Kidney (tissue), 14 donors: ENCODE measurements around the gene CLEC4F. TPM values are rescaled to one million over a fixed set of nuclear protein-coding genes. Genes with fewer than 3 reads are reported as not detected.

Experiments
- DNase-seq, 5 donors: peaks; one replicate each; pipeline ENCODE4 v3.0.0-alpha.2; 2013 to 2020
- FAIRE-seq: peaks from 2 replicates; lab custom pipeline; 2012; peaks lifted over from hg19 to GRCh38; lab: Jason Lieb, UNC
- H3K27ac ChIP-seq, 2 donors: one replicate each; pipeline ENCODE4 v1.7.0; 2013; ENCODE audit warnings: low read depth in 2 of 2, low read length in 2 of 2, inconsistent platforms in 1 of 2
- H3K27me3 ChIP-seq: one replicate; pipeline ENCODE4 v1.7.1; 2013; ENCODE audit warnings: low read length, inconsistent platforms; ENCODE audit not compliant: control insufficient read depth, insufficient read depth
- H3K36me3 ChIP-seq, 3 donors: one replicate each; pipeline versions ENCODE4 v1.7.0 to v1.7.1; 2013; ENCODE audit warnings: low read length in 3 of 3, control low read depth in 1 of 3, inconsistent platforms in 1 of 3; ENCODE audit not compliant: insufficient read depth in 3 of 3, control insufficient read depth in 2 of 3
- H3K4me1 ChIP-seq, 3 donors: one replicate each; pipeline versions ENCODE4 v1.7.0 to v1.7.1; 2013; ENCODE audit warnings: low read length in 3 of 3, inconsistent platforms in 1 of 3, low read depth in 1 of 3; ENCODE audit not compliant: control insufficient read depth in 2 of 3, insufficient read depth in 2 of 3
- H3K4me3 ChIP-seq, 3 donors: one replicate each; pipeline versions ENCODE4 v1.7.0 to v1.8.1; 2013; ENCODE audit warnings: low read length in 3 of 3, control low read depth in 1 of 3, inconsistent platforms in 1 of 3
- H3K9ac ChIP-seq, 3 donors: one replicate each; pipeline versions ENCODE4 v1.7.0 to v1.7.1; 2013; ENCODE audit warnings: low read length in 3 of 3, control low read depth in 1 of 3, inconsistent platforms in 1 of 3
- H3K9me3 ChIP-seq, 3 donors: one replicate each; pipeline versions ENCODE4 v1.7.0 to v1.7.1; 2013; ENCODE audit warnings: low read length in 3 of 3, control low read depth in 1 of 3, inconsistent platforms in 1 of 3; ENCODE audit not compliant: control insufficient read depth in 2 of 3, insufficient read depth in 1 of 3
- CTCF ChIP-seq: IDR thresholded peaks from 3 replicates; pipeline ENCODE4 v1.5.1; 2012; ENCODE audit warnings: mild to moderate bottlenecking, moderate library complexity, borderline replicate concordance; ENCODE audit not compliant: insufficient read depth; ENCODE audit errors: extremely low read depth
- intact Hi-C: fragments of 100-400 bp; cut with DNase I; formaldehyde crosslinking; loops from one replicate; pipeline ENCODE4 v1.11.1; 2022
- polyA plus RNA-seq: library from polyadenylated mRNA; stranded (reverse); fragments of 350-450 nt; fragmentation: Illumina TruSeq; extraction: RNeasy Lipid Tissue Mini Kit (QIAGEN cat#74804); gene quantifications from one replicate; pipeline ENCODE4 v1.2.3, GENCODE V29; 2014; ENCODE audit warnings: low read depth, low replicate concordance; ENCODE audit not compliant: insufficient read depth
- total RNA-seq: library from RNA; stranded (reverse); fragmentation: NEBNext Ultra II Directional; extraction: Animal tissue kit (Norgen Biotek cat#: 25700); gene quantifications from one replicate; pipeline ENCODE4 v1.2.1, GENCODE V29; 2021
- donor health status: control.
- donor health status: control.
- donor health status: control.
- donor health status: control.
- donor health status: control.
- donor health status: DM: yes; HTN: yes; CAD: no.
- donor health status: Normal renal cell carcinoma (clear cell type).

Gene CLEC4F
- total and polyA plus RNA-seq, 2 donors from 2014 or later, result 0.72 TPM; not detected in 1

DNA sequence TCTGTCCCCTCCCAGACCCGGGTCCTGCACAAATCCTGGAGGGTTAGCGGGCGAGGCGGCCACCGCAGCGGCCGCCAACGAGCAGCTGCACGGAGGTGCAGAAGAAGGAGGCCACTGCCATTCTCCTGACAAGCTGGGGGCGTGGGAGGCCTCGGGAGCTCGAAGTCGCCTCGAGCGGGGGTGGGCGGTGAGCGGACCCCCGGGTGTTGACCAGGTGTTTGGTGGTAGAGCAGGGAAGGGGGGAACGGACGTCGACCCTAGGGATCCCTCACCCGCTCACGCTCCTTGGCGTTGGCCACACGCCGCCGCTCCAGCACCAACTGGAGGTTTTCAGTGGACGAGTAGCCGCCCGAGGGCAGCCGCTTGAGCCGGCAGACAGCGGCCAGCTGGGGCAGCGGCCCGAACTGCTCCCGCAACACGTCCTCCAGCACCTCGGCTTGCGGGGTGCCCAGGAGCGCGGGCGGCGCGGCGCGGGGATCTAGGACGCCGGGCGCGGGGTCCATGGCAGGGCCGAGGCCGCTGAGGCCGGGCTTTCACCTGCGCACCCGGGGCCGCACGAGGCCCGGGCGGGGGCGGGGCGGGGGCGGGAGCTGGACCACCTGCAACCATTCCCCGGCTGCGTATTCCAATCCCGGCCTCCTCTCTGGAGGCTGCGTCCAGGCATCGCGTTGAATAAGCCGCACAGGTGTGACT is 30.1 kb downstream of the CLEC4F start, which contains the start of gene FIGLA:
FIGLA (minus strand) TSS at position 508 of the 693 bp plus-strand sequence; CDS start at position 503, 5 bp downstream.
- DNase-seq (peak; percentile 20 to 75 (median 37)), FAIRE-seq (no peak)

DNA sequence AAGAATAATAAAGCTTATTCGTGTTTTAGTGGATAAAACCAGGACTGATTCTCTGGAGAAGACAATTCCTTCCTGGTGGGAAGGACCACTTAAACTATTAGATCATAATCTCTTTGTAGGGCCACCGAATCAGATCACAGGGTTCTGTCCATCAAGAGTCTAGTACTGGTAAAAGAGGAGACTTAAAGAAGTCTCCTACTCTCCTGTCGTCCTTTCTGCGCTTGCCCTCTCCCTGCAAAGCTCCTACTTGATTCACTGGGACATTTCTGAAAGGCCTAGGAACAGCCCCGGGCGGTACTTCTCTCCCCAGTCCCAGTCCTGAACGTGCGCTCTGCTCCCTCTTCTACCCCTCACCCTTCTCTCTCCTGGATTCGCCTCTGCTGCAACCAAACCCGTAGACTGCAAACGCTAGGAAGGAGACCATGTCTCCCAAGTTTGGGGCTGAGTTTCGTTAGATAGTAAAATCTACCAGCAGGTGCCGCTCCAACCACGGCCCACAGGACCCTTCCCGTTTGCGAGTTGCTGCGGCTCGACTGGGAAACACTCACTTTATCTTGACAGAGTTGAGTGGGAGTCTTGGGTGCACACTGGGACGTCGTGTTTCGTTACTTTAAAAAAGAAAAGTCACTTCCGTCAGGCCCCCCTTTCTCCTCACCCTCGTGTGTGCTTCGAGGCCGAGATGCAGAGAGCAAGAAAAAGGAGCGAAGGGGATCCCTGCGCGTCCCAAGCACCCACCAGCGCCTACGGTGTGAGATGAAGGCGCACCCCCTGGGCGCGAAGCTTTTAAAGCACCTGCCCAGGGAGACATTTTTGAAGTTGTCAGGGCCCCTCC is 30.9 kb downstream of the CLEC4F start:
- intact Hi-C loops, result no loop called here
- TF ChIP-seq CTCF, result peak; percentile 50
- FAIRE-seq (no peak), DNase-seq (peak; percentile 68 to 89 (median 82))
- no peaks in the 10 kb centered on the region for H3K36me3 ChIP-seq
- no peak overlapping the region for H3K27ac ChIP-seq
- no peaks in the 10 kb centered on the region for H3K9me3 ChIP-seq
- H3K4me1 ChIP-seq, result peaks cover 0 to 6% (median 0%) of the 10 kb centered on the region in 3 donors
- peak overlapping the region in 2 of 3 donors; percentile 16 to 38 for H3K4me3 ChIP-seq
- H3K9ac ChIP-seq, result no peak overlapping the region
- H3K27me3 ChIP-seq, result peaks cover 14% of the 10 kb centered on the region

More for the DNA sequence above, 30.1 kb downstream of the CLEC4F start, which contains the start of gene FIGLA:
- Histone ChIP-seq H3K9me3 (no peaks in the 10 kb centered on the region), H3K27ac (no peak within 1 kb of the TSS), H3K4me3 (peak within 1 kb of the TSS in 2 of 3 donors; percentile 16 to 38), H3K27me3 (peaks cover 14% of the 10 kb centered on the region), H3K36me3 (no peaks in the 10 kb centered on the region), H3K9ac (no peak within 1 kb of the TSS), H3K4me1 (peaks cover 0 to 6% (median 0%) of the 10 kb centered on the region in 3 donors)
- TF ChIP-seq CTCF, result no peak
- intact Hi-C loops, result no loop called here

DNA sequence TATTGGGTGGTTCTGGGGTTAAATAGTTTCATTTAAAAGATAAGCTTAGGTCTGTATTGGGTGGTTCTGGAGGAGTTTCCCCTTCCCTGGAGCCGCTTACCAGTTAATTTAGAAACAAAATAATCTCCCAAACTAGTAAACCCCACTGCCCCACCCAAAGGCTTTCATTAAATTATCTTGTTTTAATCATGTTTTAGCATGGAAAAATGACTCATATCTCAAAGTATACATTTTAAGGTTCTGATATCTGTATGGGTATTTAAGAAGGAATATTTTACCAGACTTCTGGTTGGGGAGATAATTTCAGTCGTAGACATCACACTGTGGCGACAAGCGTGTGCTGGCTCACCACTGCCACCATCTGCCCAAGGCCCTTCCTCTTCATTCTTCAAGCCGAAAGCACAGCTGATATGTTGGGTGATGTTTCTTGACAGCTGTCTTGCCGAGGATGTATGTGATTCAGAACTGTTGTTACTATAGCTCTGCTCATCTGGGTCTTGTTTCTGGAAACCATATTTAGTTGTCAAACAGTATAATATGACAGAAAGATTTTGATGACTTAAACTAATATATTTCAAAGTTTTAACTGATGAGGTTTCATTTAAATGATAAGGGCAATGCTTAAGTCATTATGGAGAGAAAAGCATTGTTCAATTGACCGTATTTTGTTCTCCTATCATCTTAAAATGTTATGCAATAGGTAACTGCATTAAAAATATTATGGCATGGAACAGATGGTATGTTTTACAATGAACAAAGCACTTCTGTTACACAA is 35.1 kb downstream of the CLEC4F start:
- peaks cover 5% of the 10 kb centered on the region for H3K27me3 ChIP-seq
- peaks cover 0 to 6% (median 0%) of the 10 kb centered on the region in 3 donors for H3K4me1 ChIP-seq
- intact Hi-C loops, result no loop called here
- no peak overlapping the region for H3K9ac ChIP-seq
- no peaks in the 10 kb centered on the region for H3K36me3 ChIP-seq
- FAIRE-seq, result no peak
- TF ChIP-seq CTCF, result peak; percentile 36
- H3K9me3 ChIP-seq, result no peaks in the 10 kb centered on the region
- no peak overlapping the region for H3K4me3 ChIP-seq
- DNase-seq, result peak in 4 of 5 donors; percentile 38 to 45 (median 42)
- H3K27ac ChIP-seq, result no peak overlapping the region
